AG20443 (cell line): ENCODE results near the gene ERICH2.
A peak's percentile ranks its signal among the peaks of the same experiment; 100 is the strongest.
"Not testable (repeated sequence)": the region's sequence is repeated elsewhere in the genome, so short reads cannot be mapped to it uniquely, and the experiment has no call there.

Source experiments
- DNase-seq: peaks from one replicate; pipeline ENCODE4 v3.0.0; 2012; ENCODE audit warnings: low spot score, mixed read lengths

ERICH2 gene

DNA sequence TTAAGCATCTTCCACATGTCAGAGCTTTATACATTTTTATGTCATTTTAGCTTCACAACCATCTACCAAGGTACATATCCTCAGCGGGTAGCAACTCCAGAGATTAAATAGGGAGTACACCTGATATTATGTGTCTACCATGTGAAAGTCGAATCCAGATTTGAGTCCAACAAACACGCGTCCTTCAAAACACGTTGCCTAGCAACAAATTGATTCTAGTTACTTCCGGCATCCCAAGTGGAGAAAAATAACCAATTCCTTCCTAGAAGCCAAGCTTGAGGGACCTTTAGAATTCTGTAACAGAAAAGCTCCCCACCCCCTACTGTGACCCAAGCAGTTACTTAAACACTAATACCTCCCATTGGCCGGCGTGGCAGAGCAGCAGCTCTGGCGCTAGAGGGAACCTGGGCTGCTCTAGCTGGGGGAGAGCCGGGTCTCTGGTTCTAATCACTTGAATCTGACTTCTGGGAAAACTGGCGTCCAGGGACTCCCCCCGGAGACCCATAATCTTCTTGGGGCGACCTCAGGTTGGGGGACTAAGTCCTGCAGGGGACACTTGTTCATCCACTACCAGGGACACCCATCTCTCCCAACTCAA, at the start of gene ERICH2:
Gene ERICH2 (plus strand): TSS at position 371 of the 598 bp plus-strand sequence. CDS start 304 bp downstream, outside the sequence.
- peak; percentile 66 for DNase-seq

- DNase-seq: no peak
These were observed 48.5 kb upstream of the ERICH2 start for GRCh38 chr2:170721678-170722077.

- DNase-seq: no peak
These were observed 47.9 kb upstream of the ERICH2 start for GRCh38 chr2:170722301-170722700.

DNA sequence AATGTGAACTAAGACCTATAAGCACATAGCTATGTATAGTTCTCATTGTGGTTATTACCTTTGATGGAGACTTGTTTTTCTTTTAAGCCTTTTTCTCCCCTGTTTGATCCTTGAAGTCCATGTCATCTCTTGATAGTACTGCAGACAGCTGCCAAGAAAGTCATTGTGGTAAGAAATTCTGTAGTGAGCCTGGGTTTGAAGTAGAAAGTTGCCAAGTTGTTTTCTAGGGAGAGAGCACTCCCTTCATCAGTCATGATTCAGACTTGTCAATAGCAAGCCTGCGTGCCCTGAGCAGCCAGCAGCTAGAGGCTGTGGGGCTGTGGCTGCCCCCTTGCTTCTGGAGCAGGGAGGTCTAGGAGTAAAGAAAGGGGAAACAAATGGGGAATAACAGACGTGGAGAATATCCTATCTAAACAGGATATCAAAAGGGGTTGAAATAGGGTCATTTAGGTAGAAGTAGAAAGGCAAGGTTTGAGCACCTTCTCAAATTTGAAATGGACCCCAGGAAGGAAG, 46.7 kb upstream of the ERICH2 start:
- DNase-seq: no peak

DNA sequence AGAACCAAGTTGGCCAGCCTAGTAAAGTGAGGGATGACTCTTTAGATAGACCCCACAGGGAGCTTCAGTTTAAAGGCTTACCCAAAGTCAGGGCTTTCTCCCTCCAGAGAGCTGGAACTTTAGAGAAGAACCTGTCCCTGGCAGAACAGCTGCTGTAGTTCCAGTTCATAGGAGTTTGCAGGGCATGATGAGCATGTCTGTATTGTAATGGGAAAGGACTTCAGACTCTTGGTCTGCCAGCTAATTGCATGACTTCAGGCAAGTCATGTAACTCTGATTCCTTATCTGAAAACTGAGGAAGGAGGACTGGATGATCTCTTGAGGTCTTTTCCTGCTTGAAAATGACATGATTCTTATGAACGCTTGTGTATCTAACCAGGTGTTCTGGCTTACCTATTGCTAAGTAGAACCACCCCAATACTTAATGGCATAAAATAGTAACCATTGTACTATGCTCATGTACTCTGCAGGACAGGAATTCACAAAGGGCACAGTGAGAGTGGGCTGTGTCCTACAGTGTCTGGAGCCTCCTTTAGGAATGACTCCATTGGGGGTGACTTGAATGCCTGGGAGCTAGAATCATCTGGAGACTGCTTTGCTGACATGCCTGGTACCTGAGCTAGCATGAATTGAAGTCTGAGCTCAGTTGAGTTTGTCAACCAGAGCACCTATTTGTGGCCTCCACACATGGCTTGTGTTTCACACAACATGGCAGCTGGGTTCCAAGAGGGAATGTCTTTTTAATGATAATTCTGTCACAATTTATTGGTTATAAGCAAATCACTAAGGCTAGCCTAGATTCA, 36.2 kb upstream of the ERICH2 start:
- no peak for DNase-seq

DNA sequence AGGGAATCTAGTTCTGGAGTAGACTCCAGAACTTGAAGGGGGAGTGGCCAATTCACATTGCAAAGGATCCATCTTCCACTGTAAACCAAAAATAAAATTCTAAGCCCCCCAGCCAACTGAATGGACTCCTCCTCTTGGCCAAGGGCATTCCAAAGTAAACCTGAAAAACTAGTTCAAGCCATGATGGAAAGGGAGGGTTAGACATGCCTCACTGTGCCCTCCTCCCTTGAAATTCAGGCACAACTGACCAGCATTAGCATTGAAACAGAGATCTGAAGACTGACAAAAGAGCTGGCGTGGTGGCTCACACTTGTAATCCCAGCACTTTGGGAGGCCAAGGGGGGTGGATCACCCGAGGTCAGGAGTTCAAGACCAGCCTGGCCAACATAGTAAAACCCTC, 35.6 kb upstream of the ERICH2 start:
- DNase-seq: not testable (repeated sequence)

DNA sequence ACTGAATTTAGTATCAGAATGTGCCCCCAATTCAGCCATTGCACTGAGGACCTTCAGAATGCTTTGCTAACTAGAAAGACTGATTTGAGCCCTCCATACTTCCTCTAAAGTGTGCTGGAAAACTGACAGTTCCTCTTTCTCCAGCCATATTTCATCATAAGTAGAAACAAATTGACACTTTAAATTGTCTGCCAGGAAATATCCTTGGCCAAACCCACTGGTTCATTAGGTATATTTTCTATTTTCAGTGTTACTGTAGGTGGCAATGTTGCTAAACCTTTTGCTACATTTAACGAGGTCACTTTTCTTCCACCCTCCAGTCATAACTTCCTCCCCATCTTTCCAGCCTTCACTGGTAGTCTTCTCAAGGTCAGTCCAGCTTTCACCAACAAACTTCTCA, 33.5 kb upstream of the ERICH2 start:
- no peak for DNase-seq

DNA sequence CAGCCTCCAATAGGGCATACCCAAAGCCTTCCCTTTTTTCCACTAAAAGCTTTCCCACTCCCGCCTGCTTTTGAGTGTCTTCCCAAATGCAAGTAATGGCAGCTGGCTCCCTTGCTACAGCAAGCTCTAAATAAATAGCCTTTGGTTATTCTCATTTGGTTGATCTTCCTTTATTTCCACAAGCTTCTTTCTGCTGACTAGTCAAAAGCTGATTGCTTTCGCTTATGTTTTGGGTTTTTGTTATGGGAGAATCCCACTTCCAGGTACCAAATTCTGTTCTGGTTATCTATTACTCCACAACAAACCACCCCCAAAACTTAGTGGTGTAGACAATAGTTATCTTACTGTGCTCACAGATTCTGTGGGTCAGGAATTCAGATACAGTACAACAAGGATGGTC, 32.8 kb upstream of the ERICH2 start:
- DNase-seq: no peak

DNA sequence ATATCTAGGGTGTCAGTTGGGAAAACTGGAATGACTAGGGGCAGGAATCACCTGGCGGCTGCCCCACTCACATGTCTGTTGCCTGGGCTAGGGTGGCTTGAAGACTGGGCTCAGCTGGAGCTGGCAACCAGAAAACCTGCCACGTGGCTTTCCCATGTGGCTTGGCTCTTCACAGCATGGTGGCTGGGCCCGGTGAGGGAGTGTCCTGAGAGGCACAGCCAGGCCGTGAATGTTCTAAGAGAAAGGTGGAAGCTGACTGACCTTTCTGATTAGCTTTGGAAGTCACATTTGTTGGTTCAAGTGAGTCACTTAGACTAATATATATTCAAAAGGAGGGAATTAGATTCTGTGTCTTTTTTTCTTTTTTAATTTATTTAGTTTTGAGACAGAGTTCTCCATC, 32.4 kb upstream of the ERICH2 start:
- DNase-seq: no peak

- DNase-seq: peak; percentile 86
These were observed 31.1 kb upstream of the ERICH2 start for GRCh38 chr2:170739048-170739447.

- DNase-seq: no peak
These were observed 30.6 kb upstream of the ERICH2 start for GRCh38 chr2:170739507-170740046.

- DNase-seq: no peak
These were observed 29.5 kb upstream of the ERICH2 start for GRCh38 chr2:170740660-170741059.

- DNase-seq: no peak
These were observed 28.2 kb upstream of the ERICH2 start for GRCh38 chr2:170742000-170742399.

GRCh38 chr2:170742896-170743529, 27.2 kb upstream of the ERICH2 start:
- DNase-seq: no peak

- DNase-seq: no peak
These were observed 26.5 kb upstream of the ERICH2 start for GRCh38 chr2:170743530-170744239.

- no peak for DNase-seq
These were observed 25.8 kb upstream of the ERICH2 start for GRCh38 chr2:170744248-170745002.

DNA sequence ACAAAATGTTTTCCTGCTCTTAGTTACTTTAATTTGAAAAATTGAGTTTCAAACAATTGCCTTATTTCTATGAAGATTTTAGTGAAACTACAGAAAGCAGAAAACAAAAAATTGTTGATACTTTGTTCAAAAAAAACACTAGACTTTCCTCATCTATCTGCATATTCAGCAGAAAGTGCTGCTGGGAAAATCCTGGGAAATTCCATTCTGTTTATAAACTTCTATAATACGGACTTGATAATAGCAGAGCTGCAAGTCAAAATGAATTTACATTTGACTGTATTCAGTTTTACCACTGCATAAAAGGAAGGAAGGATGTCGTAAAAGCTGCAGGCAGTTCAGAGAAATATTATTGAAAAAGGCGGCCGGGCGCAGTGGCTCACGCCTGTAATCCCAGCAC, 24.9 kb upstream of the ERICH2 start:
- DNase-seq: no peak

DNA sequence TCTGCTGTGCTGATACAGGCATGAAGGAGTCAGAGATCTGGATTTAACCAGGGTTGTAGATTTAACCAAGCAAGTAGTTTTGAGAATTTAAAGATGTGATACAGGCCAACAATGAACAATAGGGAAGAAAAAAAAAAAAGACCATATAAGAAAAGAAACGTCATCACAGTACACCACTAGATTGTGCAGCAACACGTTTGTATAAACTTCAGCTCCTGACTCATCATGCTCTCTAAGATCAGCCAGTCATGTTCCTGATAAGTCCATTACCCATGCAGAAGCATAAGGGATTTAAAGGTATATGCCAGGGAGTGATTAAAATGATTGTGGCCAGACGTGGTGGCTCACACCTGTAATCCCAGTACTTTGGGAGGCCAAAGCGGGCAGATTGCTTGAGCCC, 22.3 kb upstream of the ERICH2 start:
- DNase-seq: no peak

DNA sequence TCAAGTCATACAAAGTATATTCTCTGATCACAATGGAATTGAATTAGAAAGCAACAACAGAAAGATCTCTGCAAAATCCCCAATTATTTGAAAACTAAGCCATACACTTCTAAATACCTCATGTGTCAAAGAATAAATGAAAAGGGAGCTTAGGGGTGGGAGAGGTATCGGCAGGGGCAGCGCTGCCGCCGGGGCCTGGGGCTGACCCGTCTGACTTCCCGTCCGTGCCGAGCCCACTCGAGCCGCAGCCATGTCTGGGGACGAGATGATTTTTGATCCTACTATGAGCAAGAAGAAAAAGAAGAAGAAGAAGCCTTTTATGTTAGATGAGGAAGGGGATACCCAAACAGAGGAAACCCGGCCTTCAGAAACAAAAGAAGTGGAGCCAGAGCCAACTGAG, 18.6 kb upstream of the ERICH2 start:
- DNase-seq: not testable (repeated sequence)

- no peak for DNase-seq
These were observed 8.6 kb upstream of the ERICH2 start for GRCh38 chr2:170761572-170761971.

- DNase-seq: no peak
These were observed 7.4 kb upstream of the ERICH2 start for GRCh38 chr2:170762760-170763159.
